Upper lobe of left lung (tissue), 6 donors: ENCODE measurements around the gene KRT14. TPM values are rescaled to one million over a fixed set of nuclear protein-coding genes. Genes with fewer than 3 reads are reported as not detected.

Experiments
- ATAC-seq, 2 donors: fragments of 200-7000 bp; cut with Tn5 transposase; one replicate each; pipeline ENCODE4 v1.9.1; 2022; ENCODE audit warnings: mild to moderate bottlenecking in 2 of 2, moderate library complexity in 2 of 2; ENCODE audit not compliant: low FRiP score in 2 of 2
- DNase-seq, 2 donors: peaks; one replicate each; pipeline ENCODE4 v3.0.0-alpha.2; 2019 to 2020
- H3K27ac ChIP-seq, 4 donors: fragments of 200-600 bp; sonication (generic); one replicate each; pipeline ENCODE4 v1.5.1; 2016 to 2019
- H3K27me3 ChIP-seq, 4 donors: fragments of 200-600 bp; sonication (generic); one replicate each; pipeline ENCODE4 v1.5.1; 2017 to 2019
- H3K36me3 ChIP-seq, 4 donors: fragments of 200-600 bp; sonication (generic); one replicate each; pipeline ENCODE4 v1.5.1; 2016 to 2019
- H3K4me1 ChIP-seq, 4 donors: fragments of 200-600 bp; sonication (generic); one replicate each; pipeline ENCODE4 v1.5.1; 2018 to 2019
- H3K4me3 ChIP-seq, 4 donors: fragments of 200-600 bp; sonication (generic); one replicate each; pipeline ENCODE4 v1.5.1; 2017 to 2019; ENCODE audit warnings: mild to moderate bottlenecking in 2 of 4, moderate library complexity in 1 of 4
- H3K9me3 ChIP-seq, 4 donors: fragments of 200-600 bp; sonication (generic); one replicate each; pipeline ENCODE4 v1.5.1; 2018 to 2019
- EP300 ChIP-seq, 4 donors: sonication (generic); formaldehyde crosslinking; IDR thresholded peaks; one replicate each; pipeline ENCODE4 v1.5.1; 2017; ENCODE audit warnings: antibody characterized with exemption in 4 of 4, control low read depth in 2 of 4
- POLR2A ChIP-seq, 4 donors: fragments of 450-650 bp; IDR thresholded peaks; one replicate each; pipeline ENCODE4 v1.5.1; 2016 to 2017; ENCODE audit warnings: antibody characterized with exemption in 4 of 4, mild to moderate bottlenecking in 2 of 4
- POLR2AphosphoS5 ChIP-seq, 2 donors: sonication (generic); formaldehyde crosslinking; IDR thresholded peaks; one replicate each; pipeline ENCODE4 v1.5.1; 2017; ENCODE audit warnings: antibody characterized with exemption in 2 of 2
- WGBS, 2 donors: methylation state at CpG; one replicate each; pipeline ENCODE4 v1.1.5; 2017 to 2018; 5-methylcytosine and 5-hydroxymethylcytosine counted together
- total RNA-seq, 6 donors: library from RNA; depleted of rRNA in 4 of 6; stranded (reverse); fragments of >200 nt in 4 of 6; gene quantifications; one replicate each; pipeline versions ENCODE4 v1.1.0 to v1.2.1, GENCODE V29; 2016 to 2021
- TF ChIP-seq, protein P1 (sequence below), 6 experiments: fragments of 450-650 bp in 4 of 6; fragments of 200-600 bp in 2 of 6; sonication (generic) in 2 of 6; IDR thresholded peaks; one replicate each; pipeline ENCODE4 v1.5.1; 2016 to 2019; ENCODE audit warnings: antibody characterized with exemption in 6 of 6
- donor health status: DM: no; HTN: no; CAD: no; lungs with moderate emphysema.
- donor health status: DM: no; HTN: yes; CAD: no; lungs with severe emphysema.

The KRT14 gene
- total RNA-seq, 6 donors from 2014 or later, result not detected

DNA sequence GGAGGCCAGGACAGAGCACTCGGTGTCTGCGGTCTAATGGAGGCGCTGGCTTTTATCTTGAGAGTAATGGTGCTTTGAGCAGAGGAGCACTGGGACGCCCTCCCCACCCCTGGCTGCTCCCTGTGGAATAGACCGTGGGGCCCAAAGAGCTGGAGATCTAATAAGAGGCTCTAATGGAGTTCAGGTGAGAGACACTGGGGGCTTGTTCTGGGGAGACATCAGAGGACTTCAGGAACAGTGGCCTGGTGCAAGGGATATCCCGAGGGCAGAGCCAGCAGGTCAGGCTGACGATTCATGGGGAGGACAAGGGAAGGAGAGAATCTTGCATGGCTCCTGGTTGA is 49.1 kb downstream of the KRT14 start:
- WGBS, 2 donors, result 84 to 89% methylated on average over 6 to 7 of the region's 7 CpGs
- no peaks in the 10 kb centered on the region for H3K27me3 ChIP-seq
- H3K4me1 ChIP-seq, result peaks cover 0 to 7% (median 2%) of the 10 kb centered on the region in 4 donors
- DNase-seq, result no peak
- no peak overlapping the region for H3K4me3 ChIP-seq
- H3K9me3 ChIP-seq, result no peaks in the 10 kb centered on the region
- TF ChIP-seq, protein P1, sequence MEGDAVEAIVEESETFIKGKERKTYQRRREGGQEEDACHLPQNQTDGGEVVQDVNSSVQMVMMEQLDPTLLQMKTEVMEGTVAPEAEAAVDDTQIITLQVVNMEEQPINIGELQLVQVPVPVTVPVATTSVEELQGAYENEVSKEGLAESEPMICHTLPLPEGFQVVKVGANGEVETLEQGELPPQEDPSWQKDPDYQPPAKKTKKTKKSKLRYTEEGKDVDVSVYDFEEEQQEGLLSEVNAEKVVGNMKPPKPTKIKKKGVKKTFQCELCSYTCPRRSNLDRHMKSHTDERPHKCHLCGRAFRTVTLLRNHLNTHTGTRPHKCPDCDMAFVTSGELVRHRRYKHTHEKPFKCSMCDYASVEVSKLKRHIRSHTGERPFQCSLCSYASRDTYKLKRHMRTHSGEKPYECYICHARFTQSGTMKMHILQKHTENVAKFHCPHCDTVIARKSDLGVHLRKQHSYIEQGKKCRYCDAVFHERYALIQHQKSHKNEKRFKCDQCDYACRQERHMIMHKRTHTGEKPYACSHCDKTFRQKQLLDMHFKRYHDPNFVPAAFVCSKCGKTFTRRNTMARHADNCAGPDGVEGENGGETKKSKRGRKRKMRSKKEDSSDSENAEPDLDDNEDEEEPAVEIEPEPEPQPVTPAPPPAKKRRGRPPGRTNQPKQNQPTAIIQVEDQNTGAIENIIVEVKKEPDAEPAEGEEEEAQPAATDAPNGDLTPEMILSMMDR (IDR thresholded peaks at IDR 0.05), result no peak
- TF ChIP-seq EP300 (IDR thresholded peaks at IDR 0.05), result no peak
- no peak for TF ChIP-seq POLR2A (IDR thresholded peaks at IDR 0.05)
- no peak for TF ChIP-seq POLR2AphosphoS5 (IDR thresholded peaks at IDR 0.05)
- H3K36me3 ChIP-seq, result no peaks in the 10 kb centered on the region
- no peak for ATAC-seq
- H3K27ac ChIP-seq, result peak overlapping the region in 1 of 4 donors; percentile 17

DNA sequence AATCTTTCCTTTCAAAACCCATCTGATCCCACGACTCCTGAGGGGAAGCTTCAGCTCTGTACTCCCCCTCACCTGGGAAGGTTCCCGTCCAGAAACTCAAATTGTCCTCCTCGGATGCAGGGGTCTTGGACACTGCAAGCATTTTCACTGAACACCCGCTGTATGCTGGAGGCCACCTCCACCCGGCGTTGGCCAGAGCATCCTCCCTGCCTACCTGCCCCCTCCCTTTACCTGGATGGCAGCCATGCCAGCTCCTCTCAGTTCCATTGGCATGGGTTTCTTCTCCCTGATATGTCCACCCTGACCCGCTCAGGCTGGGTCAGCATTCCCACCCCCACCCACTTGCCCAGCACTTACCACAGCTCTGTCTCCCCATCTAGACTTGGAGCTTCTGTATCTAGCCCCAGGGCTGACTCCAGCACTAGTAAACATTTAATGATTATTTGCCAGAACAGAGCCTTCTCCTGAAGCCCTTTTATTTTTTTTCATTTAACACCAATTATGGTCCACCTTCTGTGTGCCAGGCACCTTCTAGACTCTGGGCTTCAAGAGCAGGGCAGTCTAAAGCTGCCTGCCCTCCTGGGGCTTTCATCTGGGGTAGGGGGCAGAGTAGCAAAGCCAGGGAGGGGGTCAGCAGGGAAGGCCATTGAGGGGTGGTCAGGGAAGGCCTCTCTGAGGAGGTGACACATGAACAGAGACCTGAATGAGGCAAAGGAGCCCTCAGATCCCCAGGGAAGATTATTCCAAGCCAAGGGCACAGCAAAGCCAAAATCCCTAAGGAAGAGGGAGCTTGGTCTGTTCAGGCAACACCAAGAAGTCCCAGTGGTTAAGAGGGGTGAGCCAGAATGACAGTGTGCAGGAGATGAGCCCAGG is 49.7 kb downstream of the KRT14 start:
- H3K27me3 ChIP-seq, result no peaks in the 10 kb centered on the region
- 78 to 89% methylated on average over 7 of the region's 7 CpGs for WGBS, 2 donors

DNA sequence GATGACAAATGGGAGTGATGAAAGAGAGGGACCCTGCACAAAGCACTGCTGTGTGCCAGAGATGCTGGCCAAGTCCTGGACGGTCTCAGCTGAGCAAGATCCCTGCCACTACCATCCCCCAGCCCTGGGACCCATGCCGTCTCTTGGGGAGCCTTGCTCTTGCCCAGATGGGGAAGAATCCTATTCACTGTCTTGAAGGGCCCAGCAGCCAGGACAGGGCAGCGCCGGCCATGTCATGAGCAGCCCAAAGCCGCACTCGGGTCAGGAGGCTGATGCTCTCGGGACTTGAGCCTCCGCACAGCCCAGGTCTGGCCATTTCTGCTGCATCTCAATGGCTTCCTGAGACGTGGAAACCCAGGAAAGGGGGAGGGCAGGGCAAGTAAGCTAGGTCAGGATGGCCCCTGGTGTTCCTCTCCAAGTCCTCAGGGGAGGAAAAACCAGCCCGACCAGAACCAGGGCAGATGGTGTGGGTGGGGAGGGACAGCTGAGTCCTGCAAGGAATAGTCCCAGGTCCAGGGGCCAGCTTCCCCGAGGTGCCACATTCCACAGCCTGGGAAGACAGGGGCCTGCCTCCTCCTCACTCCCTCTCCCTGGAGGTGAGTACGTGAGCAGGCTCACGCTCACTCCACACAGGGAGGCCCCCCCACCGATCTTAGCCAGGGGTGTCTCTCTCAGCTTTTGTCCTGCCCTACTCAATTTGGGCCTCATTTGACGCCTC is 50.8 kb downstream of the KRT14 start:
- 38 to 60% methylated on average over 7 to 15 of the region's 15 CpGs for WGBS, 2 donors
- Histone ChIP-seq H3K36me3 (no peaks in the 10 kb centered on the region), H3K4me1 (peaks cover 0 to 7% (median 2%) of the 10 kb centered on the region in 4 donors), H3K4me3 (no peak overlapping the region), H3K27ac (no peak overlapping the region), H3K27me3 (no peaks in the 10 kb centered on the region), H3K9me3 (no peaks in the 10 kb centered on the region)
- DNase-seq, result peak in 1 of 2 donors; percentile 65
- TF ChIP-seq, protein P1 (IDR thresholded peaks at IDR 0.05), result no peak
- TF ChIP-seq POLR2AphosphoS5 (IDR thresholded peaks at IDR 0.05) (no peak), EP300 (IDR thresholded peaks at IDR 0.05) (no peak)
- peak in 1 of 2 donors; percentile 17 for ATAC-seq

More for the DNA sequence above, 49.7 kb downstream of the KRT14 start:
- no peaks in the 10 kb centered on the region for H3K9me3 ChIP-seq
- no peak overlapping the region for H3K4me3 ChIP-seq
- H3K36me3 ChIP-seq, result no peaks in the 10 kb centered on the region
- peaks cover 0 to 7% (median 2%) of the 10 kb centered on the region in 4 donors for H3K4me1 ChIP-seq
- TF ChIP-seq POLR2AphosphoS5 (IDR thresholded peaks at IDR 0.05) (no peak), POLR2A (IDR thresholded peaks at IDR 0.05) (no peak), EP300 (IDR thresholded peaks at IDR 0.05) (no peak)
- TF ChIP-seq, protein P1 (IDR thresholded peaks at IDR 0.05), result no peak
- H3K27ac ChIP-seq, result no peak overlapping the region
- no peak for DNase-seq
- ATAC-seq, result no peak

DNA sequence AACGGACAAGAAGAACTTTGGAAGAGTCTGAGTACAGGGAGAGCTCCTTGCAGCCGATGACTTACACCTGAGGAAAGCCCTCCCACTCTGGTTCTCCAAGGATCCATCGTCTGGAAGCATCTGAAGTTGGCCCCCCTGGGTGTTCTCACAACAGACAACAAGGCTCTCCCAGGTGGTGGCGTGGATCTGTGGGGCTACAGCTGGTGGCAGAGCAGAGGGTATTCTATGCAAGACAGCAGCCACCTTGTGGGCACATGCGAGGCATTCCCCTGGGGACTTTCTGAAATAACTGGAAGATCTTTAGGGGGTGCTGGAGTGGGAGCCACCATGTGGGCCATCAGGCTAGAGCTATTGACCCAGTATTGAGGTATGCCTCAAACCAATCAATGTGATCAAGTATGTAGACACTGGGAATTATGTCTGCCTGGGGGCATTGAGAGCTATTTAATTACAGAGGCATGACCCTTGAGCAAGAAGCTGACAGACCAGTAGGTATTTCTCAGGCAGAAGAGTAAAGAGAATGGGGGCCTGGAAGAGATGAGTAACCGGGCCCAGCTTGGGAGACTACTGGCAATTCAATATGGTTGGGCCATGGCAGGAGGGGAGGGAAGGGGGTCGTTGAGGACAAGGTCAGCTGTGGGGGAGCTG is 51.7 kb downstream of the KRT14 start:
- no peak overlapping the region for H3K27ac ChIP-seq
- no peaks in the 10 kb centered on the region for H3K27me3 ChIP-seq
- no peak for ATAC-seq
- no peaks in the 10 kb centered on the region for H3K9me3 ChIP-seq
- no peak for DNase-seq
- H3K36me3 ChIP-seq, result no peaks in the 10 kb centered on the region
- TF ChIP-seq EP300 (IDR thresholded peaks at IDR 0.05) (no peak), POLR2A (IDR thresholded peaks at IDR 0.05) (no peak), POLR2AphosphoS5 (IDR thresholded peaks at IDR 0.05) (no peak)
- TF ChIP-seq, protein P1 (IDR thresholded peaks at IDR 0.05), result no peak
- H3K4me1 ChIP-seq, result peaks cover 0 to 10% (median 4%) of the 10 kb centered on the region in 4 donors
- H3K4me3 ChIP-seq, result no peak overlapping the region
- 62 to 72% methylated on average over 6 to 7 of the region's 7 CpGs for WGBS, 2 donors
